GM06990 (cell line): ENCODE results near the gene TMEM186.

Experiments used
- DNase-seq: peaks from one replicate; pipeline ENCODE4 v3.0.0-alpha.2; 2011; ENCODE audit not compliant: insufficient read length; ENCODE audit errors: extremely low read depth
- H3K27me3 ChIP-seq: replicated peaks from 2 replicates; pipeline ENCODE4 v1.6.0; 2011; ENCODE audit warnings: low read length; ENCODE audit not compliant: control insufficient read depth, insufficient read depth
- H3K36me3 ChIP-seq: 2 replicates; pipeline ENCODE4 v1.5.1; 2011; ENCODE audit warnings: low read length; ENCODE audit not compliant: control insufficient read depth, insufficient read depth
- H3K4me3 ChIP-seq: replicated peaks from 2 replicates; pipeline ENCODE4 v1.5.1; 2011; ENCODE audit warnings: low read depth, mild to moderate bottlenecking, control low read depth, low read length
- CTCF ChIP-seq: IDR thresholded peaks from 2 replicates; pipeline ENCODE4 v1.5.1; 2011; ENCODE audit warnings: low read length, control low read depth, mild to moderate bottlenecking, inconsistent platforms; ENCODE audit not compliant: insufficient read depth, poor library complexity, severe bottlenecking

The TMEM186 gene

GRCh38 chr16:8781797-8782196 is 15.6 kb downstream of the TMEM186 start:
- H3K27me3 ChIP-seq: no peaks in the 10 kb centered on the region; the same call in 1 of the 2 replicates
- DNase-seq: no peak
- H3K36me3 ChIP-seq: no peaks in the 10 kb centered on the region; the same call in 1 of the 2 replicates
- no peak for TF ChIP-seq CTCF
- H3K4me3 ChIP-seq: no peak overlapping the region

- H3K36me3 ChIP-seq: no peaks in the 10 kb centered on the region; the same call in 1 of the 2 replicates
- DNase-seq: no peak
- no peak for TF ChIP-seq CTCF
- no peak overlapping the region for H3K4me3 ChIP-seq
- no peaks in the 10 kb centered on the region; the same call in 1 of the 2 replicates for H3K27me3 ChIP-seq
These were observed 20.2 kb downstream of the TMEM186 start for GRCh38 chr16:8777217-8777616.

- no peaks in the 10 kb centered on the region; the same call in 1 of the 2 replicates for H3K27me3 ChIP-seq
- H3K36me3 ChIP-seq: no peaks in the 10 kb centered on the region; the same call in 1 of the 2 replicates
- DNase-seq: no peak
- H3K4me3 ChIP-seq: no peak overlapping the region
- TF ChIP-seq CTCF: no peak
These were observed 21.3 kb downstream of the TMEM186 start for GRCh38 chr16:8776129-8776584.

GRCh38 chr16:8775359-8775758 is 22.1 kb downstream of the TMEM186 start:
- Histone ChIP-seq H3K36me3 (no peaks in the 10 kb centered on the region; the same call in 1 of the 2 replicates), H3K4me3 (no peak overlapping the region), H3K27me3 (no peaks in the 10 kb centered on the region)
- DNase-seq: no peak
- TF ChIP-seq CTCF: no peak

- no peak overlapping the region for H3K4me3 ChIP-seq
- no peak for TF ChIP-seq CTCF
- no peaks in the 10 kb centered on the region for H3K36me3 ChIP-seq
- no peak for DNase-seq
- no peaks in the 10 kb centered on the region for H3K27me3 ChIP-seq
These were observed 23.2 kb downstream of the TMEM186 start for GRCh38 chr16:8774208-8774607.

- Histone ChIP-seq H3K36me3 (no peaks in the 10 kb centered on the region), H3K27me3 (no peaks in the 10 kb centered on the region), H3K4me3 (no peak overlapping the region)
- TF ChIP-seq CTCF: no peak
- DNase-seq: no peak
These were observed 23.9 kb downstream of the TMEM186 start for GRCh38 chr16:8773537-8773936.
